Activated naive CD4-positive, alpha-beta T cell treated with anti-CD3 and anti-CD28 coated beads, Interleukin-2, amount 50 U/mL, for 16 hours (primary cell): ENCODE measurements around the gene SPATA9.
A peak's percentile ranks its signal among the peaks of the same experiment; 100 is the strongest.

ENCODE experiments used
- DNase-seq: peaks from one replicate; pipeline ENCODE4 v3.0.0-alpha.2; 2020

SPATA9 gene

GRCh38 chr5:95682891-95683290 is at the start of gene SPATA9:
Gene SPATA9 (minus strand): TSS chr5:95682991. CDS start chr5:95682854, 137 bp downstream.
- DNase-seq = no peak

- peak; percentile 42 for DNase-seq
Measured at GRCh38 chr5:95731571-95732554, 49.1 kb upstream of the SPATA9 start.

- peak; percentile 51 for DNase-seq
Measured at GRCh38 chr5:95730730-95731570, 48.2 kb upstream of the SPATA9 start, which contains the start of gene RHOBTB3. Gene RHOBTB3 (plus strand): TSS chr5:95731336. CDS start chr5:95731683, 347 bp downstream.

GRCh38 chr5:95730011-95730700 is 47.4 kb upstream of the SPATA9 start:
- no peak for DNase-seq

GRCh38 chr5:95729115-95730010 is 46.6 kb upstream of the SPATA9 start:
- no peak for DNase-seq

- DNase-seq = no peak
Measured at GRCh38 chr5:95728494-95729114, 45.8 kb upstream of the SPATA9 start.

GRCh38 chr5:95727764-95728191 is 45.0 kb upstream of the SPATA9 start:
- DNase-seq = no peak

GRCh38 chr5:95726811-95727763 is 44.3 kb upstream of the SPATA9 start:
- no peak for DNase-seq

GRCh38 chr5:95725937-95726810 is 43.4 kb upstream of the SPATA9 start:
- no peak for DNase-seq

GRCh38 chr5:95725071-95725820 is 42.5 kb upstream of the SPATA9 start:
- DNase-seq = no peak

GRCh38 chr5:95723632-95724369 is 41.0 kb upstream of the SPATA9 start:
- DNase-seq = no peak

- no peak for DNase-seq
Measured at GRCh38 chr5:95721582-95722295, 38.9 kb upstream of the SPATA9 start.

GRCh38 chr5:95720094-95720786 is 37.4 kb upstream of the SPATA9 start:
- DNase-seq = no peak

- no peak for DNase-seq
Measured at GRCh38 chr5:95718738-95719137, 35.9 kb upstream of the SPATA9 start.

- no peak for DNase-seq
Measured at GRCh38 chr5:95718203-95718602, 35.4 kb upstream of the SPATA9 start.

GRCh38 chr5:95717439-95717838 is 34.6 kb upstream of the SPATA9 start:
- no peak for DNase-seq
